HepG2 (cell line): Measurements from ENCODE around the gene WBP1. TPM values are rescaled to one million over a fixed set of nuclear protein-coding genes. Genes with fewer than 3 reads are reported as not detected.
A peak's percentile ranks its signal among the peaks of the same experiment; 100 is the strongest.

Experiments
- ATF7-NPFF ChIP-seq: sonication (generic); formaldehyde crosslinking; IDR thresholded peaks from 2 replicates; pipeline ENCODE4 v1.8.1; 2023; ENCODE audit warnings: mild to moderate bottlenecking, low read depth, missing genetic modification reagents, moderate library complexity
- CSRNP2 ChIP-seq: sonication (generic); formaldehyde crosslinking; conservative IDR thresholded peaks from 2 replicates; pipeline ENCODE4 v1.8.0; 2022; ENCODE audit warnings: low read depth, missing genetic modification reagents
- ERF ChIP-seq: IDR thresholded peaks from 2 replicates; pipeline ENCODE4 v1.6.1; 2018; ENCODE audit warnings: missing biosample characterization, missing genetic modification reagents
- FUBP1 ChIP-seq: sonication (generic); formaldehyde crosslinking; IDR thresholded peaks from 2 replicates; pipeline ENCODE4 v1.5.1; 2020; ENCODE audit warnings: missing genetic modification reagents, mild to moderate bottlenecking, borderline replicate concordance
- HMG20A ChIP-seq: IDR thresholded peaks from 2 replicates; pipeline ENCODE4 v1.6.1; 2016; ENCODE audit warnings: borderline replicate concordance
- KDM1A ChIP-seq: IDR thresholded peaks from 2 replicates; pipeline ENCODE4 v1.6.1; 2016; ENCODE audit warnings: missing compliant biosample characterization
- SATB2 ChIP-seq: sonication (generic); formaldehyde crosslinking; IDR thresholded peaks from 2 replicates; pipeline ENCODE4 v1.5.0; 2020; ENCODE audit warnings: missing genetic modification reagents
- SIX4 ChIP-seq: sonication (generic); formaldehyde crosslinking; IDR thresholded peaks from 2 replicates; pipeline ENCODE4 v1.4.0; 2020; ENCODE audit warnings: missing genetic modification reagents
- SMYD3 ChIP-seq: sonication (generic); formaldehyde crosslinking; IDR thresholded peaks from 2 replicates; pipeline ENCODE4 v1.8.1; 2023; ENCODE audit warnings: mild to moderate bottlenecking, missing genetic modification reagents
- TCF7 ChIP-seq: sonication (generic); IDR thresholded peaks from 2 replicates; pipeline ENCODE4 v1.6.1; 2016; ENCODE audit warnings: antibody characterized with exemption, low read depth
- ZFP82 ChIP-seq: sonication (generic); formaldehyde crosslinking; IDR thresholded peaks from 2 replicates; pipeline ENCODE4 v1.5.1; 2020; ENCODE audit warnings: mild to moderate bottlenecking, missing genetic modification reagents, borderline replicate concordance
- ZFP90 ChIP-seq: sonication (generic); formaldehyde crosslinking; IDR thresholded peaks from 2 replicates; pipeline ENCODE4 v1.8.0; 2022; ENCODE audit warnings: missing genetic modification reagents, mild to moderate bottlenecking, inconsistent platforms, borderline replicate concordance
- ZNF333 ChIP-seq: sonication (generic); formaldehyde crosslinking; IDR thresholded peaks from 2 replicates; pipeline ENCODE4 v1.4.0; 2020; ENCODE audit warnings: mild to moderate bottlenecking, missing genetic modification reagents, borderline replicate concordance
- ZNF543 ChIP-seq: sonication (generic); formaldehyde crosslinking; IDR thresholded peaks from 2 replicates; pipeline ENCODE4 v1.4.0; 2020; ENCODE audit warnings: mild to moderate bottlenecking, missing genetic modification reagents
- ZNF549 ChIP-seq: sonication (generic); formaldehyde crosslinking; IDR thresholded peaks from 2 replicates; pipeline ENCODE4 v1.5.0; 2020; ENCODE audit warnings: missing genetic modification reagents
- ZNF629 ChIP-seq: sonication (generic); formaldehyde crosslinking; conservative IDR thresholded peaks from 2 replicates; pipeline ENCODE4 v1.5.0; 2020; ENCODE audit warnings: missing genetic modification reagents
- ZNF672 ChIP-seq: sonication (generic); formaldehyde crosslinking; IDR thresholded peaks from 2 replicates; pipeline ENCODE4 v1.8.1; 2022; ENCODE audit warnings: missing genetic modification reagents
- ZNF7 ChIP-seq: IDR thresholded peaks from 2 replicates; pipeline ENCODE4 v1.6.1; 2016; ENCODE audit warnings: missing biosample characterization, missing genetic modification reagents
- ZNF710 ChIP-seq: sonication (generic); formaldehyde crosslinking; IDR thresholded peaks from 2 replicates; pipeline ENCODE4 v1.5.0; 2020; ENCODE audit warnings: mild to moderate bottlenecking, missing genetic modification reagents, borderline replicate concordance
- ZNF740 ChIP-seq: sonication (generic); formaldehyde crosslinking; IDR thresholded peaks from 2 replicates; pipeline ENCODE4 v1.4.0; 2020; ENCODE audit warnings: missing genetic modification reagents
- ZNF775 ChIP-seq: sonication (generic); formaldehyde crosslinking; IDR thresholded peaks from 2 replicates; pipeline ENCODE4 v1.4.0; 2020; ENCODE audit warnings: missing genetic modification reagents, mild to moderate bottlenecking, moderate library complexity, borderline replicate concordance
- ZUFSP ChIP-seq: sonication (generic); formaldehyde crosslinking; IDR thresholded peaks from 2 replicates; pipeline ENCODE4 v1.9.0; 2021; ENCODE audit warnings: missing genetic modification reagents, mild to moderate bottlenecking, borderline replicate concordance
- polyA plus RNA-seq, 8 experiments: library from polyadenylated mRNA; depleted of rRNA in 3 of 8; stranded (reverse) in 7 of 8; unstranded in 1 of 8; fragments of >200 nt; fragmentation: Illumina TruSeq in 4 of 8; extraction: Trizol in 4 of 8; gene quantifications; 2 replicates each; pipeline versions ENCODE4 v1.2.1 to v1.2.3, GENCODE V29; 2011 to 2016; ENCODE audit warnings: low read depth in 4 of 8, missing spikeins in 1 of 8, mixed read lengths in 1 of 8; ENCODE audit not compliant: insufficient read depth in 1 of 8
- total RNA-seq, 5 experiments: library from RNA; depleted of rRNA; stranded (reverse); fragments of >200 nt; fragmentation: Illumina TruSeq; extraction: Trizol; gene quantifications; 2 replicates each; pipeline ENCODE4 v1.2.3, GENCODE V29; 2016; ENCODE audit warnings: low read depth in 1 of 5

WBP1 gene
- total and polyA plus RNA-seq, 2 of the 13 experiments (the other 11 are each of a cell fraction or from before 2014, with no cell fraction given), result 38.8 to 85.7 TPM

GRCh38 chr2:74421221-74421870 lies 36.9 kb upstream of the WBP1 start, which contains the start of the genes C2orf81 and WDR54 (continued):
- TF ChIP-seq ZNF710 (CRISPR knock-in tag) (peak; percentile 50), CSRNP2 (CRISPR knock-in tag) (no peak), HMG20A (no peak), ZFP82 (CRISPR knock-in tag) (no peak), ZNF543 (CRISPR knock-in tag) (peak; percentile 79; the same call in 1 of the 2 replicates), ZNF775 (CRISPR knock-in tag) (no peak), ZFP90 (CRISPR knock-in tag) (no peak), ZNF672 (CRISPR knock-in tag) (no peak), TCF7 (no peak), SATB2 (CRISPR knock-in tag) (no peak), KDM1A (CRISPR knock-in tag) (no peak), ZNF549 (CRISPR knock-in tag) (no peak), ZNF629 (no peak), ZNF740 (CRISPR knock-in tag) (no peak), SIX4 (CRISPR knock-in tag) (0 out of 2 replicates have a peak, but pooled peaks have one; percentile 17), FUBP1 (CRISPR knock-in tag) (no peak), SMYD3 (CRISPR knock-in tag) (no peak), ZNF333 (peak; percentile 82), ZUFSP (CRISPR knock-in tag) (no peak), ATF7-NPFF (CRISPR knock-in tag) (peak; percentile 89; the same call in 1 of the 2 replicates), ZNF7 (CRISPR knock-in tag) (no peak), ERF (CRISPR knock-in tag) (peak; percentile 22; the same call in 1 of the 2 replicates)
